GM18499 (cell line): ENCODE measurements around the gene TBC1D10A.

ENCODE experiments used
- ATAC-seq: cut with Tn5 transposase; IDR thresholded peaks from one replicate; pipeline ENCODE4 v1.9.1; 2021; ENCODE audit warnings: moderate number of reproducible peaks; ENCODE audit not compliant: insufficient read depth, unreplicated experiment

The TBC1D10A gene

DNA sequence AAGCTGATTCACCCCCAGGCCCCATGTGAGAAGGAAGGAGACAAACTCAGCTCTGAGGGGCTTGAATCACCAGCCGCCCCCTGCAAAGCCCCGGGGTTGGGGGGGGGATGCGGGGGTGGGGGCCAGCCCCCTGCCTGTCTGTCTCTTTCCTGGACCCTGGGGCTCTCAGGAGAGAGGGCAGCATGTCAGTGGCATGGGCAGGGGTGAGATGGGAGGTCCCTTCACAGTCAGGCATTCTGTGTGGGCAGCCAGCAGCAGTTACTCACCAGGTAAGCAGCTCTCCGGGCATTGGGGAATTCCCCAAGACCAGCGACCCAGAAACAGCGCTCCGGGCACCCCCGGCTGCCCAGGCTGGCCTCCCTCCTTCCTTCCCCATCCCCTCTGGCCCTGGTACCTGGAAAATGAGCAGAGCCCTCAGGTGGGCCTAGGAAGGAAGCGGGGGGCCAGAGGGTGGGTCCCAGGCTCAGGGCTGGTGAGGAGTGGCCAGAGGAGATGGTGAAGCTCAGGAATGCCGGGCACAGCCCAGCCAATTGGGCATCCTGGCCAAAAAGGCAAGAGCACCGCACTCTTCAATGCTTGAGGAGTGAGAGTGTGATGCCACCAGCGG is 76.0 kb downstream of the TBC1D10A start:
- no peak for ATAC-seq

DNA sequence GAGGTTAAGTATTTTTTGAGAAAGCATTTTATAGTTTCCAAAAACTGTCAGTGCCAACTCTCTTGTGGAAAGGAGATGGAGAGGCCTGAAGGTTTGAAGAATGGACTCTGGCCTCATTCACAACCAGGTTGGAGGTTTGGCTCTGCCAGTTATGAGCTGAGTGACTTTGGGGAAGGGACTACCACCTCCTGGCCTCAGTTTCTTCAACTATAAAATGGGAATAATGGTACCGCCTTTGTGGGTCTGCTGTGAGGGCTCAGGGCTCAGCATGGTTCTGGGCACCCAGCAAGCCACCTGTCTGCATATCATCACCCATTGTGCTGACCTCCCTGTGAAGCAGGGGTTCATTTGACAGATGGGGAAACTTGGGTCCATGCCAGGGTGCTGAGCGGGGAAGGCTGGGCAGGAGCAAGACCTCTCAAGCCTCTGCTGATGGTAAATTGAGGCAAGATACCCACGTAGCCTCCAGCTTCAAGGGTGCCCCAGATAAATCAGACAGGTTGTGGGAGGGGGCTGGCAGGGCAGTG is 76.6 kb downstream of the TBC1D10A start:
- ATAC-seq, result no peak

DNA sequence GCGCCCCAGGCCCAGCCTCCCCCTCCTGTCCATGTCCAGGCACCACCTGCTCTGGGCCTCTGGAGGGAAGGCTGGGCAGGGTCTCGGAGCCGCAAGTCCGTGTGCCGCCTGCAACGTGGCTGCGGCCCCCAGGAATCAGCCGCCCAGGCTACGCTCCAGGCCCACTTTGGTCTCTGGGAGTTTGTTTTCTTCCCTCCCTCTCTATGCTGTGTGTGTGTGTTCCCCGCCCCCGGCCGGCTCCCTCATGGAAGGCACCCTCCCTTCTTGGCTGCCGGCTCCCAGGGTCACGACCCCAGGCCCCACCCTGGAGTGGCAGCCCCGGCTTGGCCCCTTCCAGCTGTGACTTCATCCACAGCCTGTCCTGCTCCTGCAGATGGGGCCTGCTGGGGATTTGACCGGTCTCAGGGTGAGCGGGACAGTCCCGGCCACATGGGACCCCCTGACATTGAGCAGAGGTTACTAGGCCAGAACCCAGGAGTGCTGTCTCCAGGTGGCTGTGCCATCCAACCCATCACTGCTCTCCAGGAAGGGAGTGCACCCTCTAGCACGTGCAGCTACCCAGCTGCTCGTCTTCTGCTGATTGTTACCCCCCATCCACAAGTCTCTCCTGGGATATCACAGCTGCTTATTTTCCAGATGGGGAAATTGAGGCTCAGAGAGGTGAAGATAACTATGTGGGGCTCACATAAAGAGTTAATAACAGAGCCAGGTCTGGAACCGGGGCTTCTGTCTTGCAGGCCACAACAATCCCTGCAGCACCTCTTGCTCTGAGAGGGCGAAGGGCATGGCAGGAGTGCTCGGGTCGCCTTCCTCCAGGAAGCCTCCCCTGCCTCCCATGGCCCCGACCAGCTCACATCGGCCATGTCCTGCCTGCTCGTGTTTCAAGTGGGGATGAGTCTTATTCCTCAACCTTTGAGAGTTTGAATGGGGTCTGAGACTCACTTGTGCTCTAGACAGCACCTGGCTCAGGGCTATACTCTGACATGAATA is 77.4 kb downstream of the TBC1D10A start:
- no peak for ATAC-seq

DNA sequence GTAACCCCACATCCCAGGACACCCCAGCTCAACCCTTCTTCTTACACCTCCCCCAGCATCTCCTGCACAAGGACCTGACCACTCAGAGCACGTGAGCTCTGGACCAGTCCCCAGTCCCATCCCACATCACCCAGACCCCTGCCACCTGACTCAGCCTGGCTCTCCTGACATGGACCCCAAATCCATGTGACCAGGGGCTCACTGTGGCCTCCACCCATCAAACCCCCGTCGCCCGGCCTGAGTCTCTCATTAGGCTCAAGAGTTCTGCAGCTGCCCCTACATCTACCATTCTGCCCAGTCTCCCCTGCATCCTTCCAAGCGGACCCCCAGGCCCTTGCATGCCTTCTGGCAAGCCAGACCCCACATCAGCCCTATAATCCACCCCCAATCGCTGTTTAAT is 78.3 kb downstream of the TBC1D10A start:
- no peak for ATAC-seq

DNA sequence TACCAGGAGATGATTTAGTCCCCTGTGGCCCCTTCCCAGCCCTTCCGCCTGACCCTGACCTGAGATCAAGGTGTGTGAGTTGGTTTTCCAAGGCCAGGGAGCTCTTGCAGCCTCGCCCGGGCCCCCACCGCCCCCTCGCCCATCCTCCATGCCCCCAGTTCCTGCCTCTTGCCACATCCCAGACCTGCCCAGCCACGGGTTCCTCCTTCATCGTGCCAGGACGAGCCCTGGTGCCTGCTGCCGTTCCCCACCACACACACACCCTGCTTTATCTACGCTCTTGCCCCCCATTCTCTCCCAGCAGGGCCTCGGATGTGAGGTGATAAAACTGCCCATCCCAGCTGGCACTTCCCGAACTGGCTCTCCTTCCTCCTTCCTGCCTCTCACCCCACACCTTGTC is 78.8 kb downstream of the TBC1D10A start:
- ATAC-seq, result no peak

DNA sequence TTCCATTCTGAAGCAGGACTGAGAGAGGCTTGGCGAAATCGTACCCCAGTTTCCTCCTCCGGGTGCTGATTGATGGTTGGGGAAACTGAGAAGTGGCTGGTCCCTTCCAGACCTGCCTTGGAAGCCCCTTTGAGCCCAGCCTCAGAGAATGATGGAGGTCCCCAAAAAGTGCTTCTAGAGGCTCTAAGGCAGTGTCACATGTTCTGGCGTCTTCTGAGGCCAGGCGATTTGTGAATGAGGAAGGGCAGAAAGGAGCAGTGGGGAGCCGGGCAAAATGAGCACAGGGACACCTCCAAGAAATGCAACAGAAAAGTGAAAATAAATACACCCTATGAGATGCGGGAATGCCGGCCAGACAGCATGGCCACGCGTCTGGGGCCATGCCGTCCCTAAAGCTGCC is 79.2 kb downstream of the TBC1D10A start:
- ATAC-seq, result no peak

DNA sequence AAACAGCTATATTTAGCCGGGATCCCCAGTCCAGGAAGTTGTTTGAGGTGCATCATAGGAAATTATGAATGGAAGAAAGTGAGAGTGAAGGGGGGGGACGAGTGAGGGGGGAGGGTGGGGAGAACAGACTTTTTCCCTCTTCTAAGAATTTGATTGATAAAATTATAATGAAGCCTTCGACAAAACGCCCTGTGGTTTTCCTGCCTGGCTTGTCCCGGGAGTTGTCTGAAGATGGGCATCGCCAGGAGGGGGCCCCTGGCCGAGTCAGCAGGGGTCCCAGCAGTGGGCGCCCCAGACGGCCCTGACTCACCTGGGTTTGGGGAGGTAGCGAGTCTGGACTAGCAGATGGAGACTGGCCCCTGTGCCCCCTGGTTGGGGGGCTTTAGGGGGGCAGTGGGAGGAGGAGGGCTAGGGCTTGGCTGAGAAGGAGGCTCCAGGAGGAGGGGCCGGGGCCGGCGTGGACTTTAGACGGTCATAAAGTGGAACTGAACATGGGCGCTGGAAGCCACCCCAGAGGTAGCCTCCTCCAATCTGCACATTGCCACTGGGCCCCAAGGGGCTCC is 79.8 kb downstream of the TBC1D10A start:
- no peak for ATAC-seq

DNA sequence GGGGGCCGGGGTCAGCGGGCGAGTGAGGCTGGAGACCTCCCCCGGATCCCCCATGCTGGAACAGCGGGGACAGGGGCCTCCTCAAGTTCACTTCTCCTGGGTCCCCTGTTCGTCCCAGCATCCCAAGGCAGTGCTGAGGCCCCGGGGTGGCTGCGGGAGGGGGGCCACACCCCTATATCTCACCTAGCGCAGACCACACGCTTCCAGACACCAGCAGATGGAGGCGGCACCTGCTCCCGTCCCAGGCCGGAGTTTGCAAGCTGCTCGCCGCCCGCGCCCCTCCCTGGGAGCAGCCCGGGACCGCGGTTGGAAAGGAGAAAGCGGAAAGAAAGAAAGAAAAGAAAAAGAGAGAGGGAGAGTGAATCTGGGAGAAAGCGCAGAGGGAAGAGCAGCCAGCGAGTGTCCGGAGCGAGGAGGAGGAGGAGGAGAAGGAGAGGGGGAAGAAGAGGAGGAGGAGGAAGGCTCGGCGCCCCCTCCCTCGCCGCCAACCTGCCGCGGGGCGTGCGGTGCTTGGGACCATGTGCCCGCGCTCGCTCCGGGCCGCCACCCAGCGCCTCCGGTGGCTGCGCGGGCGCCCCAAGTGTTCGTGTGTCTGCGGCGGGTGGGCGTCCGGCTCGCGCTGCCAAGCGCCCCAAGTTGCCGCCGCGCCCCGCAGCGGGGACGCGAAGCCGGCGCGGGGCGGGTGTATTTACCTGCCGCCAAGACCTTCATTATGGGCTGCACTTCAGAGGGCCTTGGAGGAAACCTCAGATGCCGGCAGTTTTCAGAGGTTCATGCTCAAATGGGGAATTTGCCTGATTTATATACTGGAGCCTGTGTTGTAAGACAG is 80.5 kb downstream of the TBC1D10A start, which contains the start of gene LIF:
Gene LIF (minus strand): TSS at position 775 of the 829 bp plus-strand sequence. CDS start 64 bp downstream, at position 711.
- ATAC-seq, result no peak

DNA sequence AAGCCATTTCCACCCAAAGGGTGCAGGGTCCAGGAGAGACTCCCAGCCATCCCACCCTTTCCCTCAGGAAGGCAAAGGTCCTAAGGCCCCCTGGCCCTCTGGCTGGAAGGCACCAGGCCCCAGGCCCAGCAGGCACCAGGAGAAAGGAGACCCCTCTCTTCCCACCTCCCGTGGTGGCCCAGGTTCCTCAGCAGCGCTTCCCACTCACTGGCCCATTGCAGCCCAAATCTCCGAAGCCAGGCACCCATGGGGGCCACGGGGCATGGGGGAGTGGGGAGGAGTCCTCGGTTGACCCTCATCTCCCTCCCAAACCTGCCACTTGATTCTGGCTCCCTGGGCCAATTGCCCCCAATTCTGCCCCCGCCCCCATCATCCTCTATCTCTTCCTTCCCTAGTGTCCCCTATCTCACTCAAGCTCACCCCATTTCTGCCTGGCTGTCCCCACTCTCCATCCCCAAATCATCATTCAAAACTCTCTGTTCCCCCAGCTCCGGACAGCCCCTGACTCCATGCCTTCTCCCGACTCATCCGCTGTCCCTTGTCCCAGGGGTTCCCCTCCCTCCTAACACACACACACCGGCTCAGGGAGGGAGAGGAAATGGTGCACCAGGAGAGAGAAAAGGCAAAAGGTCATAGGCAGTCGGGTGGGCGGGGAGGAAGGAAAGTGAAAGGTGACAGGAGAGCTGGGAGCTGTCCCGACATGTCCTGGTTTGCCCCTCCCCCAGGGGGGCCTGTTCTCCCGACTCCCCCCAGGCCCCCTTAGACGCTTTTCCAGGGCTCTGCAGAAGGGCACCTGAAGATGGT is 81.4 kb downstream of the TBC1D10A start:
- ATAC-seq, result no peak

DNA sequence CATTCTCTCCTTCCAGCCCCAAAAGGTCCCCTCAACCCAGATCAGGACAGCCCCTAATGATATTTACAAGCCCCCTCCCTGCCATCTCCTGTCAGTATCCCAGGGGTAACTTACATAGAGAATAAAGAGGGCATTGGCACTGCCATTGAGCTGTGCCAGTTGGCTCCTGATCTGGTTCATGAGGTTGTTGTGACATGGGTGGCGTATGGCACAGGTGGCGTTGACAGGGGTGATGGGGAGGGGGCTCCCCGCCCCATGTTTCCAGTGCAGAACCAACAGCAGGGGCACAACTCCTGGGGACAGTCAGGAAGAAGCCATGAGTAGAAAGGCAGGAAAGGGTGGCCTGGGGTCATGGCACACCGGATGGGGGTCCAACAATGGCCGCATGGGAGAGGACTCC is 82.1 kb downstream of the TBC1D10A start:
- ATAC-seq, result no peak

DNA sequence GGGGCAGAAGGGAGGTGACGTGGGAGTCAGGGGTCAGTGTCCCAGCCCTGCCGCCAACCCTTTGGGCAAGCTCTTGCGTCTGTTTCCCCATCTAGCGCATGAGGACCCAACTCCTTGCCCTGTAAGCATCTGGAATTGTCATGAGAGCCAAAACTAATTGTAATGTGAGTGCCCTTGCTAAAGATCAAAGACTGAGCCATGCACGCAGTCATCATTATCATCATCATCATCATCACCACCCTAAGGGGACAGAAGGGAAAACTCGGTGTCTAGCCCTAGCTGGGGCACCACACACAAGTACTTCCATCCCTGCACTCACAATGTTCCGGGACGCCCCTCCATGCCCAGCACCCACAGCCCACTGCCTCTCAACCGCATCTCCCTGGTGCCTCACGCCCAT is 82.7 kb downstream of the TBC1D10A start:
- no peak for ATAC-seq

DNA sequence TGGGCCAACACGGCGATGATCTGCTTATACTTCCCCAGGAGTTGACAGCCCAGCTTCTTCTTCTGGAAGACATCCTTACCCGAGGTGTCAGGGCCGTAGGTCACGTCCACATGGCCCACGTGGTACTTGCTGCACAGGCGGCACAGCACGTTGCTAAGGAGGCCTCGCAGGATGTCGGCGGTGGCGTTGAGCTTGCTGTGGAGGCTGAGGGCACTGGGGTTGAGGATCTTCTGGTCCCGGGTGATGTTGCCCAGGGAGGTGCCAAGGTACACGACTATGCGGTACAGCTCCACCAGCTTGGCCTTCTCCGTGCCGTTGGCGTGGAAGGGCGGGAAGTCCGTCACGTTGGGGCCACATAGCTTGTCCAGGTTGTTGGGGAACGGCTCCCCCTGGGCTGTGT is 83.1 kb downstream of the TBC1D10A start:
- ATAC-seq, result no peak
